Upper lobe of right lung (tissue), 1 donor: Measurements from ENCODE around the gene CAMK4. TPM values are rescaled to one million over a fixed set of nuclear protein-coding genes. Genes with fewer than 3 reads are reported as not detected.

Source experiments
- ATAC-seq: fragments of 200-7000 bp; cut with Tn5 transposase; one replicate; pipeline ENCODE4 v1.9.1; 2020; ENCODE audit warnings: mild to moderate bottlenecking, moderate library complexity
- DNase-seq: peaks from one replicate; pipeline ENCODE4 v3.0.0-alpha.2; 2020
- H3K27ac ChIP-seq: fragments of 200-600 bp; one replicate; pipeline ENCODE4 v1.8.0; 2022
- H3K27me3 ChIP-seq: fragments of 200-600 bp; one replicate; pipeline ENCODE4 v1.8.0; 2022; ENCODE audit warnings: mild to moderate bottlenecking
- H3K36me3 ChIP-seq: fragments of 200-600 bp; one replicate; pipeline ENCODE4 v1.8.0; 2022
- H3K4me1 ChIP-seq: fragments of 200-600 bp; one replicate; pipeline ENCODE4 v1.8.0; 2022
- H3K4me3 ChIP-seq: fragments of 200-600 bp; one replicate; pipeline ENCODE4 v1.8.0; 2022; ENCODE audit warnings: mild to moderate bottlenecking
- H3K9me3 ChIP-seq: fragments of 200-600 bp; one replicate; pipeline ENCODE4 v1.8.0; 2022
- intact Hi-C: fragments of 100-400 bp; cut with DNase I; formaldehyde crosslinking; loops from one replicate; pipeline ENCODE4 v1.11.0; 2022
- total RNA-seq: library from RNA; stranded (reverse); fragmentation: NEBNext Ultra II Directional; extraction: Animal tissue kit (Norgen Biotek cat#: 25700); gene quantifications from one replicate; pipeline ENCODE4 v1.2.1, GENCODE V29; 2021
- TF ChIP-seq, protein P1 (sequence below): fragments of 200-600 bp; IDR thresholded peaks from one replicate; pipeline ENCODE4 v1.8.0; 2022; ENCODE audit warnings: antibody characterized with exemption
- donor health status: DM: no; HTN: yes; CAD: no; lungs with severe emphysema.

The CAMK4 gene
- total RNA-seq, 1 donor from 2014 or later: 3.8 TPM

- no peak overlapping the region for H3K27ac ChIP-seq
- no peaks in the 10 kb centered on the region for H3K4me1 ChIP-seq
- no peak for DNase-seq
- H3K9me3 ChIP-seq: no peaks in the 10 kb centered on the region
- TF ChIP-seq, protein P1, sequence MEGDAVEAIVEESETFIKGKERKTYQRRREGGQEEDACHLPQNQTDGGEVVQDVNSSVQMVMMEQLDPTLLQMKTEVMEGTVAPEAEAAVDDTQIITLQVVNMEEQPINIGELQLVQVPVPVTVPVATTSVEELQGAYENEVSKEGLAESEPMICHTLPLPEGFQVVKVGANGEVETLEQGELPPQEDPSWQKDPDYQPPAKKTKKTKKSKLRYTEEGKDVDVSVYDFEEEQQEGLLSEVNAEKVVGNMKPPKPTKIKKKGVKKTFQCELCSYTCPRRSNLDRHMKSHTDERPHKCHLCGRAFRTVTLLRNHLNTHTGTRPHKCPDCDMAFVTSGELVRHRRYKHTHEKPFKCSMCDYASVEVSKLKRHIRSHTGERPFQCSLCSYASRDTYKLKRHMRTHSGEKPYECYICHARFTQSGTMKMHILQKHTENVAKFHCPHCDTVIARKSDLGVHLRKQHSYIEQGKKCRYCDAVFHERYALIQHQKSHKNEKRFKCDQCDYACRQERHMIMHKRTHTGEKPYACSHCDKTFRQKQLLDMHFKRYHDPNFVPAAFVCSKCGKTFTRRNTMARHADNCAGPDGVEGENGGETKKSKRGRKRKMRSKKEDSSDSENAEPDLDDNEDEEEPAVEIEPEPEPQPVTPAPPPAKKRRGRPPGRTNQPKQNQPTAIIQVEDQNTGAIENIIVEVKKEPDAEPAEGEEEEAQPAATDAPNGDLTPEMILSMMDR: no peak
- H3K36me3 ChIP-seq: no peaks in the 10 kb centered on the region
- H3K27me3 ChIP-seq: no peaks in the 10 kb centered on the region
- no peak for ATAC-seq
- H3K4me3 ChIP-seq: no peak overlapping the region
- intact Hi-C loops: no loop called here
Measured at GRCh38 chr5:111392181-111392580, 168.0 kb downstream of the CAMK4 start.

DNA sequence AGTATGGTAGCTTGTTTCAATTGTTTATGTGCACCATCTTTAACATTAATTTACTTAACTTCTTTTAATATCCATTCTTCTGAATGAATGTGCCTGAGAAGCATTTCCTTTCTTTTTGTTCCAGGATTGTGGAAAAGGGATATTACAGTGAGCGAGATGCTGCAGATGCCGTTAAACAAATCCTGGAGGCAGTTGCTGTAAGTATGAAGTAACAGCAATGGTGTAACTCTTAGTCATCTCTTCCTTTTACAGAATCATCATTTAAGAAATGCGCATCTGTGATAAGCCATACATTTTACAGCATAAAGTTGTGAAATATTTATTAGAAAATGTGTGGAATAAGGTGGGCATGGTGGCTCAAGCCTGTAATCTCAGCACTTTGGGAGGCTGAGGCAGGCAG, 170.4 kb downstream of the CAMK4 start:
- no peak for ATAC-seq
- intact Hi-C loops: no loop called here

DNA sequence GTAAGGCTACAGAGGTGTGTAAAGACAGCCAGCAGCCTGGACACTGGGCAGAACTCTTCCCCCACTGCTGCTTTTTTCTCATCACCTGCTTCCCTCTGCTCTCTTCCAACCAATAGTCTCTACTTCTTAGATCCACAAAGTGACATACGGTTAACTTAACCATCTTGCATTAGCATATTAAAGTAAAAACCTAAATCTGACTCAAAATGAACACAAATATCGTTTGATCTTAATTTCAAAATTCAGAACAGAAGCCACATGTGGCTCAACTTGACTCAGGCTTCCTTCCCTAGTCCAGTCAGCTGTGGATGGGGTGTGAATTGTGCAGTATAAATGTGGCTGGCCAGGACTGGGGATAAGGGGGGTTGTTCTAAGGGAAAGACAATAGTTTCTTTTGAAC, 173.8 kb downstream of the CAMK4 start:
- Histone ChIP-seq H3K4me1 (no peaks in the 10 kb centered on the region), H3K36me3 (no peaks in the 10 kb centered on the region), H3K4me3 (no peak overlapping the region), H3K27ac (no peak overlapping the region), H3K9me3 (no peaks in the 10 kb centered on the region), H3K27me3 (no peaks in the 10 kb centered on the region)
- intact Hi-C loops: no loop called here
- ATAC-seq (no peak), DNase-seq (no peak)
- TF ChIP-seq, protein P1: no peak

More for the DNA sequence above, 170.4 kb downstream of the CAMK4 start:
- Histone ChIP-seq H3K27ac (no peak overlapping the region), H3K9me3 (no peaks in the 10 kb centered on the region), H3K4me3 (no peak overlapping the region), H3K4me1 (no peaks in the 10 kb centered on the region), H3K36me3 (no peaks in the 10 kb centered on the region), H3K27me3 (no peaks in the 10 kb centered on the region)
- no peak for DNase-seq
- TF ChIP-seq, protein P1: no peak

- H3K36me3 ChIP-seq: no peaks in the 10 kb centered on the region
- H3K9me3 ChIP-seq: no peaks in the 10 kb centered on the region
- H3K4me1 ChIP-seq: no peaks in the 10 kb centered on the region
- no peak overlapping the region for H3K27ac ChIP-seq
- ATAC-seq (no peak), DNase-seq (no peak)
- TF ChIP-seq, protein P1: no peak
- H3K27me3 ChIP-seq: no peaks in the 10 kb centered on the region
- intact Hi-C loops: no loop called here
- H3K4me3 ChIP-seq: no peak overlapping the region
Measured at GRCh38 chr5:111399113-111399512, 174.9 kb downstream of the CAMK4 start.

- ATAC-seq (no peak), DNase-seq (no peak)
- Histone ChIP-seq H3K4me1 (no peaks in the 10 kb centered on the region), H3K27me3 (no peaks in the 10 kb centered on the region), H3K9me3 (no peaks in the 10 kb centered on the region), H3K4me3 (no peak overlapping the region), H3K36me3 (no peaks in the 10 kb centered on the region), H3K27ac (no peak overlapping the region)
- intact Hi-C loops: no loop called here
- TF ChIP-seq, protein P1: no peak
Measured at GRCh38 chr5:111401906-111402305, 177.7 kb downstream of the CAMK4 start.

- TF ChIP-seq, protein P1: no peak
- DNase-seq: no peak
- intact Hi-C loops: no loop called here
- H3K4me3 ChIP-seq: no peak overlapping the region
- H3K9me3 ChIP-seq: no peaks in the 10 kb centered on the region
- H3K4me1 ChIP-seq: no peaks in the 10 kb centered on the region
- ATAC-seq: no peak
- H3K27ac ChIP-seq: no peak overlapping the region
- H3K36me3 ChIP-seq: no peaks in the 10 kb centered on the region
- H3K27me3 ChIP-seq: no peaks in the 10 kb centered on the region
Measured at GRCh38 chr5:111404270-111404769, 180.1 kb downstream of the CAMK4 start.
